Heart left ventricle (tissue), 13 donors: ENCODE measurements around the gene MYH7B.

ENCODE experiments used
- POLR2A ChIP-seq, 2 donors: fragments of 450-650 bp; IDR thresholded peaks; one replicate each; pipeline ENCODE4 v1.6.1; 2017; ENCODE audit warnings: antibody characterized with exemption in 2 of 2, mild to moderate bottlenecking in 2 of 2, moderate library complexity in 2 of 2
- TF ChIP-seq, protein P1 (sequence below), 12 donors: fragments of 200-600 bp; sonication (generic) in 4 of 12; IDR thresholded peaks; one replicate each; pipeline versions ENCODE4 v1.5.0 to v1.8.0; 2018 to 2022; ENCODE audit warnings: antibody characterized with exemption in 12 of 12, mild to moderate bottlenecking in 5 of 12
- donor health status: ischemic (EF 13 %, LVEDD 7.1; RV severe dilation, severe dysfunction).
- donor health status: DM: no; HTN: yes; CAD: no.
- donor health status: DM: no; HTN: no; CAD: no.
- donor health status: ischemic (EF 25% LVEDD 6.9; RV normal size, moderate dysfunction).
- donor health status: ischemic (EF 25% LVEDD 5.7; RV mildly dilated, moderate dysfunction).
- donor health status: ischemic (EF 35%, LVEDD 5.7; RV mildly dilated, moderate dysfunction).
- donor health status: nonischemic (EF 11% LVEDD 7.7; RV severe dilation, severe dysfunction).
- donor health status: DM: yes; HTN: yes; CAD: no.
- donor health status: PGD.
- donor health status: ischemic (EF 29% LVEDD 5.4; RV normal size, mild dysfunction).
- donor health status: nonischemic (EF 23%, LVEDD 6.1; RV moderate dilation, normal function).

DNA sequence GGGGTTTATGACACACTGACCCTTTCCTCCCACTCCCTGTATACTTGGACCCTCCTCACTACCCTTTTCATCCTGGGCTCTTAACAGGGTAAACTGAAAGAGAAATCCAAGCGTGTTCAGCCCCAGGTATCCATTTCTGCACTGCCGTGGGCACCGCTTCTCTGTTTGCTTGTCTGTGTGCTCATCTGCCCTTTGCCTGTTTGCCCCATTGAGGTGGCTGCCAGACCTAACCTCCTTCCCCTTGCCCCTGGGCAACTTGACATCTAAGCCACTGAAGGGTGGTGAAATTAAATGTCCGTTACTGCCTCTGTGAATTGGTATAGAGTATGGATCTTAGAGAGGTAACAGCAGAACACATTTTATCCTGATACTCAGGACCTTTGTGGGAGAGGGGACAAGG is 40.5 kb upstream of the MYH7B start:
- TF ChIP-seq POLR2A (IDR thresholded peaks at IDR 0.05): no peak
- TF ChIP-seq, protein P1, sequence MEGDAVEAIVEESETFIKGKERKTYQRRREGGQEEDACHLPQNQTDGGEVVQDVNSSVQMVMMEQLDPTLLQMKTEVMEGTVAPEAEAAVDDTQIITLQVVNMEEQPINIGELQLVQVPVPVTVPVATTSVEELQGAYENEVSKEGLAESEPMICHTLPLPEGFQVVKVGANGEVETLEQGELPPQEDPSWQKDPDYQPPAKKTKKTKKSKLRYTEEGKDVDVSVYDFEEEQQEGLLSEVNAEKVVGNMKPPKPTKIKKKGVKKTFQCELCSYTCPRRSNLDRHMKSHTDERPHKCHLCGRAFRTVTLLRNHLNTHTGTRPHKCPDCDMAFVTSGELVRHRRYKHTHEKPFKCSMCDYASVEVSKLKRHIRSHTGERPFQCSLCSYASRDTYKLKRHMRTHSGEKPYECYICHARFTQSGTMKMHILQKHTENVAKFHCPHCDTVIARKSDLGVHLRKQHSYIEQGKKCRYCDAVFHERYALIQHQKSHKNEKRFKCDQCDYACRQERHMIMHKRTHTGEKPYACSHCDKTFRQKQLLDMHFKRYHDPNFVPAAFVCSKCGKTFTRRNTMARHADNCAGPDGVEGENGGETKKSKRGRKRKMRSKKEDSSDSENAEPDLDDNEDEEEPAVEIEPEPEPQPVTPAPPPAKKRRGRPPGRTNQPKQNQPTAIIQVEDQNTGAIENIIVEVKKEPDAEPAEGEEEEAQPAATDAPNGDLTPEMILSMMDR (IDR thresholded peaks at IDR 0.05): no peak
